Breast epithelium (tissue), 4 donors: Measurements from ENCODE around the gene FBL. TPM values are rescaled to one million over a fixed set of nuclear protein-coding genes. Genes with fewer than 3 reads are reported as not detected.

ENCODE experiments used
- DNase-seq, 2 donors: peaks; one replicate each; pipeline ENCODE4 v3.0.0-alpha.2; 2019; ENCODE audit warnings: low spot score in 2 of 2
- H3K27ac ChIP-seq, 2 donors: fragments of 200-600 bp; sonication (generic) in 1 of 2; one replicate each; pipeline ENCODE4 v1.5.1; 2016 to 2019; ENCODE audit warnings: mild to moderate bottlenecking in 1 of 2
- H3K27me3 ChIP-seq, 2 donors: fragments of 200-600 bp; sonication (generic) in 1 of 2; one replicate each; pipeline versions ENCODE4 v1.5.1 to v1.6.0; 2017 to 2019; ENCODE audit warnings: control low read depth in 1 of 2, mild to moderate bottlenecking in 1 of 2
- H3K36me3 ChIP-seq: fragments of 200-600 bp; one replicate; pipeline ENCODE4 v1.5.1; 2019
- H3K4me1 ChIP-seq, 2 donors: fragments of 200-600 bp; sonication (generic); one replicate each; pipeline ENCODE4 v1.5.1; 2016 to 2019; ENCODE audit warnings: control low read depth in 1 of 2
- H3K4me3 ChIP-seq, 3 donors: fragments of 200-600 bp; sonication (generic); 1 replicate in 2 of 3; 2 replicates in 1 of 3; pipeline ENCODE4 v1.5.1; 2016 to 2019; ENCODE audit warnings: mild to moderate bottlenecking in 3 of 3, moderate library complexity in 2 of 3
- H3K9me3 ChIP-seq, 2 donors: fragments of 200-600 bp; sonication (generic) in 1 of 2; one replicate each; pipeline ENCODE4 v1.5.1; 2016 to 2019; ENCODE audit warnings: control low read depth in 1 of 2
- POLR2A ChIP-seq: fragments of 450-650 bp; IDR thresholded peaks from one replicate; pipeline ENCODE4 v1.6.1; 2016; ENCODE audit warnings: antibody characterized with exemption, mild to moderate bottlenecking, moderate library complexity
- POLR2AphosphoS5 ChIP-seq, 3 donors: sonication (generic); formaldehyde crosslinking; IDR thresholded peaks; one replicate each; pipeline ENCODE4 v1.6.1; 2017; ENCODE audit warnings: antibody characterized with exemption in 3 of 3
- intact Hi-C: fragments of 100-400 bp; cut with DNase I; formaldehyde crosslinking; loops from one replicate; pipeline ENCODE4 v1.15.1; 2023; ENCODE audit warnings: low total_unique reads
- total RNA-seq, 3 donors: library from RNA; depleted of rRNA; stranded (reverse); fragments of >200 nt; gene quantifications; one replicate each; pipeline ENCODE4 v1.1.0, GENCODE V29; 2016
- TF ChIP-seq, protein P1 (sequence below), 3 donors: fragments of 450-650 bp; IDR thresholded peaks; one replicate each; pipeline ENCODE4 v1.5.1; 2016 to 2017; ENCODE audit warnings: antibody characterized with exemption in 3 of 3, mild to moderate bottlenecking in 3 of 3, moderate library complexity in 3 of 3

The FBL gene
- total RNA-seq, 3 donors from 2014 or later = 111 to 217 (median 145) TPM

DNA sequence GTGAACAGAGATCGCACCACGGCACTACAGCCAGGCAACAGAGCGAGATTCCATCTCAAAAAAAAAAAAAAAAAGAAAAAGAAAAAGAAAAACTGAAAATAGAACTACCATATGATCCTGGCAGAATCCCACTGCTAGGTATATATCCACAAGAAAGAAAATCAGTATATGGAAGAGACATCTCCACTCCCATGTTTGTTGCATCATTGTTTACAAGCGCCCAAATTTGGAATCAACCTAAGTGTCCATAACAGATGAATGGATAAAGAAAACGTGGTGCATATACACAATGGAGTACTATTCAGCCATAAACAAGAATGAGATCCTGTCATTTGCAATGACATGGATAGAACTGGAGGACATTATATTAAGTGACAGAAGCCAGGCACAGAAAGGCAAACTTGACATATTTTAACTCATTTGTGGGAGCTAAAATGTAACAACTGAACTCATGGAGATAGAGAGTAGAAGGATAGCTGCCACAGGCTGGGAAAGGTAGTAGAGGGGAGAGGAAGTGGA, 38.3 kb downstream of the FBL start:
- H3K9me3 ChIP-seq = peaks cover 0 to 5% of the 10 kb centered on the region in 2 donors
- H3K27me3 ChIP-seq = no peaks in the 10 kb centered on the region
- intact Hi-C loops = no loop called here
- no peaks in the 10 kb centered on the region for H3K4me1 ChIP-seq
- no peak overlapping the region for H3K27ac ChIP-seq
- H3K36me3 ChIP-seq = no peaks in the 10 kb centered on the region
- no peak for DNase-seq
- TF ChIP-seq, protein P1, sequence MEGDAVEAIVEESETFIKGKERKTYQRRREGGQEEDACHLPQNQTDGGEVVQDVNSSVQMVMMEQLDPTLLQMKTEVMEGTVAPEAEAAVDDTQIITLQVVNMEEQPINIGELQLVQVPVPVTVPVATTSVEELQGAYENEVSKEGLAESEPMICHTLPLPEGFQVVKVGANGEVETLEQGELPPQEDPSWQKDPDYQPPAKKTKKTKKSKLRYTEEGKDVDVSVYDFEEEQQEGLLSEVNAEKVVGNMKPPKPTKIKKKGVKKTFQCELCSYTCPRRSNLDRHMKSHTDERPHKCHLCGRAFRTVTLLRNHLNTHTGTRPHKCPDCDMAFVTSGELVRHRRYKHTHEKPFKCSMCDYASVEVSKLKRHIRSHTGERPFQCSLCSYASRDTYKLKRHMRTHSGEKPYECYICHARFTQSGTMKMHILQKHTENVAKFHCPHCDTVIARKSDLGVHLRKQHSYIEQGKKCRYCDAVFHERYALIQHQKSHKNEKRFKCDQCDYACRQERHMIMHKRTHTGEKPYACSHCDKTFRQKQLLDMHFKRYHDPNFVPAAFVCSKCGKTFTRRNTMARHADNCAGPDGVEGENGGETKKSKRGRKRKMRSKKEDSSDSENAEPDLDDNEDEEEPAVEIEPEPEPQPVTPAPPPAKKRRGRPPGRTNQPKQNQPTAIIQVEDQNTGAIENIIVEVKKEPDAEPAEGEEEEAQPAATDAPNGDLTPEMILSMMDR (IDR thresholded peaks at IDR 0.05) = no peak
- no peak for TF ChIP-seq POLR2A
- TF ChIP-seq POLR2AphosphoS5 (IDR thresholded peaks at IDR 0.05) = no peak
- no peak overlapping the region for H3K4me3 ChIP-seq

DNA sequence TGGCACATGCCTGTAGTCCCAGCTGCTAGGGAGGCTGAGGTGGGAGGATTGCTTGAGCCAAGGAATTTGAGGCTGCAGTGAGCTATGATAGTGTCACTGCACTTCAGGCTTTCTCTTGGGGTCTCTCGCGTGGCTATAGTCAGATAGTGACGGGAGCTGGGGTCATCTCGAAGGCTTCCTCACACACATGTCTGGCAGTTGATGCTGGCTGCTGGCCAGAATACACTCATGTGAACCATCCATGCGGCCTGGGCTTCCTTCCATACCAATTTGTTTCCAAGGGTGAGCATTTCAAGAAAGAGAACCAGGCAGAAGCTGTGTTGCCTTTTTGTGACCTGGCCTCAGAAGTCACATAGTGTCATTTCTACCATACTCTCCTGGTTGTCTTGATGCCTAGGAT, 41.1 kb downstream of the FBL start:
- peaks cover 0 to 5% of the 10 kb centered on the region in 2 donors for H3K9me3 ChIP-seq
- no peaks in the 10 kb centered on the region for H3K4me1 ChIP-seq
- no peak overlapping the region for H3K27ac ChIP-seq
- DNase-seq = no peak
- H3K4me3 ChIP-seq = no peak overlapping the region
- intact Hi-C loops = no loop called here
- H3K36me3 ChIP-seq = no peaks in the 10 kb centered on the region
- TF ChIP-seq POLR2AphosphoS5 (IDR thresholded peaks at IDR 0.05) = no peak
- TF ChIP-seq, protein P1 (IDR thresholded peaks at IDR 0.05) = no peak
- peaks cover 0 to 6% of the 10 kb centered on the region in 2 donors for H3K27me3 ChIP-seq

DNA sequence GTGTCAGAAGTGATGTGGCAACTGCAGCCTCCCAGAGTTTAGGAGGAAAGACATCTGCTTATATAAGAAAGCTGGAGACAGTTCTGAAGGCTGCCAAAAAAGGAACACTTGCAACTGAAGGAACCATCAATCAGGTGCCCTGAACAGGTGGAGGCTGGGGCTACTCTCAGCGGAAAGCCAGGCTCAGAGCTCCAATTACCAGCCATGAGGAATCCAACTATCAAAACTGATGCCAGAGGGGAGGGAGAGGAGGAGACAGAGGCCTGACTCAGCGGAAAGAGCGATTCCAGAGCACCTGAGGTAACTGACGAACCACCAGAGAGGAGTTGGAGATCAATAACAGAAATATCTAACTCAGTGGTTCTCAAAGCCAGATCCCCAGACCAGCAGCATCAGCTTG, 43.2 kb downstream of the FBL start:
- TF ChIP-seq POLR2AphosphoS5 (IDR thresholded peaks at IDR 0.05) (no peak), POLR2A (no peak)
- TF ChIP-seq, protein P1 (IDR thresholded peaks at IDR 0.05) = no peak
- H3K27ac ChIP-seq = no peak overlapping the region
- H3K27me3 ChIP-seq = peaks cover 0 to 6% of the 10 kb centered on the region in 2 donors
- H3K4me1 ChIP-seq = no peaks in the 10 kb centered on the region
- no peak for DNase-seq
- H3K4me3 ChIP-seq = no peak overlapping the region
- no peaks in the 10 kb centered on the region for H3K36me3 ChIP-seq
- no peaks in the 10 kb centered on the region for H3K9me3 ChIP-seq
- intact Hi-C loops = no loop called here

DNA sequence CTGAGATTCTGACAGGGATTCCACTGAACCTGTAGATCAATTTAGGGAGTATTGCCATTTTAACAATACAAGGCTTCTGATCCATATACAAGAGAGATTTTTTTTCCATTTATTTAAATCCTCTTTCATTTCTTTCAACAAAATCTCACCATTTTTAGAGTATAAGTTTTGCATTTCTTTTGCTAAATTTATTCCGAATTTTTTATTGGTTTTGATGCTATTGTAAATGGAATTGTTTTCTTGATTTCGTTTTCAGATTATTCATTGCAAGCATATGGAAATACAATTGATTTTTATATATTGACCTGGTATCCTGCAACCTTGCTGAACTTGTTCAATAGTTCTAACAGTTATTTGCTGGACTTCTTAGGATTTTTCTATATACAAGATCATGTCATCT, 49.1 kb downstream of the FBL start:
- intact Hi-C loops = no loop called here

DNA sequence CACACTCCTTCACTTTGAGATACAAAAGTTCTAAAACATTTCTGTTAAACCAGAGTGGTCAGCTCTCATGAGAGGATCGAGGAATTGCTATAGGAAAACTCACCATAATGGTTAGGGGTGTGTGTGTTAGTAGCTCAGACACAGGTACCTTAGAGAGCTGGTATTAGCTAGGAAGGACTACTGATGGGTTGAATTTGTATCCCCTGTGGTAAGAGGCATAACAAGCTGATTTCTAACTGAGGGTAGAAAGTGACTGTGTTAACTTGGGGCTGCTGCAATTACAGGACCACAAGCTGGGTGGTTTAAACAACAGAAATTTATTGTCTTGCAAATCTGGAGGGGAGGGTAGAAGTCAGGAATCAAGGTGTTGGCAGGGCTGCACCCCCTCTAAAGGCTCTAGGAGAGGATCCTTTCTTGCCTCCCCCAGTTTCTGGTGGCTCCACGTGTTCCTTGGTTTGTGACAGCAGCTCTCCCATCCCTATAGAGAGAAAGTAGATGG, 50.1 kb downstream of the FBL start:
- intact Hi-C loops = no loop called here
- H3K36me3 ChIP-seq = no peaks in the 10 kb centered on the region
- H3K4me3 ChIP-seq = no peak overlapping the region
- H3K4me1 ChIP-seq = no peaks in the 10 kb centered on the region
- peaks cover 0 to 4% of the 10 kb centered on the region in 2 donors for H3K27me3 ChIP-seq
- DNase-seq = no peak
- TF ChIP-seq, protein P1 (IDR thresholded peaks at IDR 0.05) = no peak
- TF ChIP-seq POLR2AphosphoS5 (IDR thresholded peaks at IDR 0.05) = no peak
- no peak for TF ChIP-seq POLR2A
- no peak overlapping the region for H3K27ac ChIP-seq
- no peaks in the 10 kb centered on the region for H3K9me3 ChIP-seq

More for the DNA sequence above, 49.1 kb downstream of the FBL start:
- Histone ChIP-seq H3K36me3 (no peaks in the 10 kb centered on the region), H3K9me3 (no peaks in the 10 kb centered on the region), H3K4me1 (no peaks in the 10 kb centered on the region), H3K27ac (no peak overlapping the region), H3K27me3 (peaks cover 0 to 4% of the 10 kb centered on the region in 2 donors), H3K4me3 (no peak overlapping the region)
- no peak for DNase-seq
- TF ChIP-seq, protein P1 (IDR thresholded peaks at IDR 0.05) = no peak
- no peak for TF ChIP-seq POLR2A
- no peak for TF ChIP-seq POLR2AphosphoS5 (IDR thresholded peaks at IDR 0.05)
